Measurements from ENCODE around the gene TSSK2.

The TSSK2 gene

GRCh38 chr22:19125474-19126308, 5.4 kb upstream of the TSSK2 start:
- DNase-seq, result no peak

GRCh38 chr22:19126309-19127273, 4.5 kb upstream of the TSSK2 start:
- DNase-seq, result no peak

- DNase-seq, result no peak
Observed at GRCh38 chr22:19127329-19128008, 3.6 kb upstream of the TSSK2 start.

GRCh38 chr22:19128009-19128401, 3.1 kb upstream of the TSSK2 start:
- DNase-seq, result no peak

GRCh38 chr22:19128946-19129727, 2.0 kb upstream of the TSSK2 start:
- DNase-seq, result no peak

- no peak for DNase-seq
Observed at GRCh38 chr22:19129871-19130270, 1.2 kb upstream of the TSSK2 start.

GRCh38 chr22:19131685-19132015, 542 bp downstream of the TSSK2 start:
- DNase-seq, result no peak

GRCh38 chr22:19132153-19132552, 1.0 kb downstream of the TSSK2 start:
- DNase-seq, result no peak

- DNase-seq, result no peak
Observed at GRCh38 chr22:19132693-19133400, 1.7 kb downstream of the TSSK2 start.

- DNase-seq, result no peak
Observed at GRCh38 chr22:19133561-19133960, 2.5 kb downstream of the TSSK2 start.

- DNase-seq, result no peak
Observed at GRCh38 chr22:19134176-19134831, 3.2 kb downstream of the TSSK2 start.

GRCh38 chr22:19134874-19135273, 3.8 kb downstream of the TSSK2 start:
- DNase-seq, result no peak

- DNase-seq, result no peak
Observed at GRCh38 chr22:19136915-19137314, 5.8 kb downstream of the TSSK2 start.

- DNase-seq, result no peak
Observed at GRCh38 chr22:19137384-19138216, 6.5 kb downstream of the TSSK2 start.

GRCh38 chr22:19138217-19139000, 7.3 kb downstream of the TSSK2 start:
- DNase-seq, result no peak

- no peak for DNase-seq
Observed at GRCh38 chr22:19139001-19139356, 7.9 kb downstream of the TSSK2 start.

GRCh38 chr22:19139974-19140373, 8.9 kb downstream of the TSSK2 start:
- DNase-seq, result no peak

- DNase-seq, result no peak
Observed at GRCh38 chr22:19142394-19142793, 11.3 kb downstream of the TSSK2 start.

- no peak for DNase-seq
Observed at GRCh38 chr22:19143212-19143611, 12.1 kb downstream of the TSSK2 start.

- peak; percentile 16 for DNase-seq
Observed at GRCh38 chr22:19143967-19144400, 12.9 kb downstream of the TSSK2 start.
